BLaER1 treated with 17β-estradiol and CSF1 and Interleukin-3, amounts not matched to agents 10 nM and 100 nM (cell line): ENCODE data around the gene CCDC9.

Experiments used
- H3K27ac ChIP-seq, 11 experiments: shearing (Covaris generic); formaldehyde crosslinking; 2 replicates each; pipeline ENCODE4 v1.8.1; 2022
- H3K27me3 ChIP-seq, 11 experiments: shearing (Covaris generic); formaldehyde crosslinking; 2 replicates each; pipeline ENCODE4 v1.8.1; 2022
- H3K36me3 ChIP-seq, 11 experiments: shearing (Covaris generic); formaldehyde crosslinking; 2 replicates each; pipeline ENCODE4 v1.8.1; 2022
- H3K4me1 ChIP-seq, 10 experiments: shearing (Covaris generic); formaldehyde crosslinking; 2 replicates each; pipeline ENCODE4 v1.8.1; 2022
- H3K4me2 ChIP-seq, 11 experiments: shearing (Covaris generic); formaldehyde crosslinking; 2 replicates each; pipeline ENCODE4 v1.8.1; 2022
- H3K4me3 ChIP-seq, 10 experiments: shearing (Covaris generic); formaldehyde crosslinking; 2 replicates each; pipeline ENCODE4 v1.8.1; 2022
- H3K9ac ChIP-seq, 11 experiments: shearing (Covaris generic); formaldehyde crosslinking; 2 replicates each; pipeline ENCODE4 v1.8.1; 2022
- H3K9me3 ChIP-seq, 11 experiments: shearing (Covaris generic); formaldehyde crosslinking; replicated peaks in 1 of 11; 2 replicates each; pipeline ENCODE4 v1.8.1; 2022
- H4K20me1 ChIP-seq, 11 experiments: shearing (Covaris generic); formaldehyde crosslinking; 2 replicates each; pipeline ENCODE4 v1.8.1; 2022
- Cebpa-rat ChIP-seq, 11 experiments: shearing (Covaris generic); IDR thresholded peaks; 2 replicates each; pipeline ENCODE4 v1.8.1; 2022

The CCDC9 gene

GRCh38 chr19:47230054-47230920 lies 26.0 kb upstream of the CCDC9 start:
- peak overlapping the region; percentile 95 to 100 (median 96); a peak in 21 of 22 replicates for H3K27ac ChIP-seq
- peak overlapping the region; percentile 87 to 99 (median 93) for H3K4me2 ChIP-seq
- no peak for TF ChIP-seq Cebpa-rat (IDR thresholded peaks at IDR 0.05)
- peaks cover 0 to 3% (median 1%) of the 10 kb centered on the region in 11 experiments; a peak in 8 of 22 replicates for H3K36me3 ChIP-seq
- H3K9me3 ChIP-seq, result no peaks in the 10 kb centered on the region
- peaks cover 0 to 20% (median 4%) of the 10 kb centered on the region in 11 experiments; a peak in 9 of 22 replicates for H3K27me3 ChIP-seq
- peaks cover 23 to 63% (median 55%) of the 10 kb centered on the region in 10 experiments for H3K4me1 ChIP-seq
- peak overlapping the region; percentile 76 to 90 (median 83) for H3K4me3 ChIP-seq
- H3K9ac ChIP-seq, result peak overlapping the region; percentile 87 to 99 (median 95)
- H4K20me1 ChIP-seq, result peaks cover 0 to 24% (median 15%) of the 10 kb centered on the region in 11 experiments; a peak in 10 of 22 replicates

GRCh38 chr19:47230921-47231214 lies 25.5 kb upstream of the CCDC9 start, which contains the start of gene BBC3:
BBC3 (minus strand) TSS chr19:47231199; CDS start chr19:47228431, 2,768 bp downstream.
- peak within 1 kb of the TSS; percentile 87 to 99 (median 95) for H3K9ac ChIP-seq
- peak within 1 kb of the TSS; percentile 89 to 99 (median 94) for H3K4me2 ChIP-seq
- no peak for TF ChIP-seq Cebpa-rat (IDR thresholded peaks at IDR 0.05)
- peaks cover 18 to 57% (median 50%) of the 10 kb centered on the region in 10 experiments for H3K4me1 ChIP-seq
- H3K27me3 ChIP-seq, result peaks cover 0 to 20% (median 4%) of the 10 kb centered on the region in 11 experiments; a peak in 9 of 22 replicates
- no peaks in the 10 kb centered on the region for H3K9me3 ChIP-seq
- no peaks in the 10 kb centered on the region for H3K36me3 ChIP-seq
- peak within 1 kb of the TSS; percentile 95 to 100 (median 96); a peak in 21 of 22 replicates for H3K27ac ChIP-seq
- peak within 1 kb of the TSS; percentile 76 to 90 (median 83) for H3K4me3 ChIP-seq
- peaks cover 0 to 24% (median 15%) of the 10 kb centered on the region in 11 experiments; a peak in 10 of 22 replicates for H4K20me1 ChIP-seq

GRCh38 chr19:47231215-47232054 lies 24.9 kb upstream of the CCDC9 start:
- peaks cover 18 to 56% (median 51%) of the 10 kb centered on the region in 10 experiments for H3K4me1 ChIP-seq
- H3K27me3 ChIP-seq, result peaks cover 0 to 20% (median 4%) of the 10 kb centered on the region in 11 experiments; a peak in 9 of 22 replicates
- peaks cover 0 to 24% (median 15%) of the 10 kb centered on the region in 11 experiments; a peak in 10 of 22 replicates for H4K20me1 ChIP-seq
- H3K4me2 ChIP-seq, result peak overlapping the region; percentile 81 to 99 (median 94)
- peak overlapping the region in 10 of 11 experiments; percentile 82 to 100 (median 96); a peak in 21 of 22 replicates for H3K27ac ChIP-seq
- peak overlapping the region; percentile 87 to 99 (median 95) for H3K9ac ChIP-seq
- peak overlapping the region; percentile 76 to 90 (median 83) for H3K4me3 ChIP-seq
- no peaks in the 10 kb centered on the region for H3K9me3 ChIP-seq
- no peak for TF ChIP-seq Cebpa-rat (IDR thresholded peaks at IDR 0.05)
- H3K36me3 ChIP-seq, result no peaks in the 10 kb centered on the region

GRCh38 chr19:47232422-47233211 lies 23.7 kb upstream of the CCDC9 start:
- Histone ChIP-seq H3K36me3 (no peaks in the 10 kb centered on the region), H3K4me3 (peak overlapping the region in 8 of 10 experiments; percentile 10 to 90 (median 83); a peak in 12 of 20 replicates), H3K4me1 (peaks cover 18 to 54% (median 49%) of the 10 kb centered on the region in 10 experiments), H3K27me3 (peaks cover 0 to 20% (median 4%) of the 10 kb centered on the region in 11 experiments; a peak in 9 of 22 replicates), H4K20me1 (peaks cover 0 to 24% (median 15%) of the 10 kb centered on the region in 11 experiments; a peak in 10 of 22 replicates), H3K27ac (peak overlapping the region in 10 of 11 experiments; percentile 3 to 100 (median 80); a peak in 17 of 22 replicates), H3K9me3 (no peaks in the 10 kb centered on the region), H3K4me2 (peak overlapping the region; percentile 81 to 99 (median 94)), H3K9ac (peak overlapping the region; percentile 2 to 96 (median 79); a peak in 17 of 22 replicates)
- TF ChIP-seq Cebpa-rat (IDR thresholded peaks at IDR 0.05), result no peak

- Histone ChIP-seq H3K4me2 (peak overlapping the region in 4 of 11 experiments; percentile 19 to 34 (median 24); a peak in 6 of 22 replicates), H3K36me3 (no peaks in the 10 kb centered on the region), H3K27me3 (peaks cover 17 to 30% (median 27%) of the 10 kb centered on the region in 11 experiments), H4K20me1 (peaks cover 0 to 13% (median 6%) of the 10 kb centered on the region in 11 experiments; a peak in 7 of 22 replicates), H3K9ac (no peak overlapping the region), H3K9me3 (no peaks in the 10 kb centered on the region), H3K4me1 (peaks cover 34 to 55% (median 46%) of the 10 kb centered on the region in 10 experiments), H3K27ac (no peak overlapping the region), H3K4me3 (no peak overlapping the region)
- no peak for TF ChIP-seq Cebpa-rat (IDR thresholded peaks at IDR 0.05)
Measured at GRCh38 chr19:47236072-47236675, 20.2 kb upstream of the CCDC9 start.

GRCh38 chr19:47239152-47239551 lies 17.2 kb upstream of the CCDC9 start:
- Histone ChIP-seq H3K36me3 (no peaks in the 10 kb centered on the region), H3K4me3 (peak overlapping the region in 1 of 10 experiments; percentile 61; a peak in 2 of 20 replicates), H3K27ac (no peak overlapping the region), H3K9me3 (no peaks in the 10 kb centered on the region), H3K9ac (no peak overlapping the region), H4K20me1 (peaks cover 0 to 13% (median 6%) of the 10 kb centered on the region in 11 experiments; a peak in 7 of 22 replicates), H3K27me3 (peaks cover 30 to 54% (median 51%) of the 10 kb centered on the region in 11 experiments), H3K4me1 (peaks cover 37 to 61% (median 48%) of the 10 kb centered on the region in 10 experiments), H3K4me2 (peak overlapping the region; percentile 64 to 86 (median 75); a peak in 17 of 22 replicates)
- no peak for TF ChIP-seq Cebpa-rat (IDR thresholded peaks at IDR 0.05)

- Histone ChIP-seq H3K36me3 (no peaks in the 10 kb centered on the region), H4K20me1 (peaks cover 0 to 13% (median 6%) of the 10 kb centered on the region in 11 experiments; a peak in 7 of 22 replicates), H3K9me3 (no peaks in the 10 kb centered on the region), H3K27ac (no peak overlapping the region), H3K4me3 (peak overlapping the region in 8 of 10 experiments; percentile 24 to 61 (median 37); a peak in 14 of 20 replicates), H3K4me1 (peaks cover 40 to 66% (median 52%) of the 10 kb centered on the region in 10 experiments), H3K27me3 (peaks cover 30 to 54% (median 51%) of the 10 kb centered on the region in 11 experiments), H3K4me2 (peak overlapping the region; percentile 64 to 86 (median 75)), H3K9ac (peak overlapping the region in 2 of 11 experiments; percentile 30 to 43; a peak in 2 of 22 replicates)
- no peak for TF ChIP-seq Cebpa-rat (IDR thresholded peaks at IDR 0.05)
Measured at GRCh38 chr19:47239610-47240296, 16.6 kb upstream of the CCDC9 start.
